Measurements from ENCODE around the gene ERMP1. TPM values are rescaled to one million over a fixed set of nuclear protein-coding genes. Genes with fewer than 3 reads are reported as not detected.

ERMP1 gene
- polyA plus RNA-seq, 2 donors = 9.9 to 12.5 TPM

- H3K9me3 ChIP-seq (ENCODE audit: control insufficient read depth in 2 of 2, insufficient read depth in 1 of 2, low read depth in 1 of 2, low read length in 1 of 2) = no peaks in the 10 kb centered on the region
- 30 to 47% methylated on average over 8 of the region's 8 CpGs for WGBS, 2 donors
- no peaks in the 10 kb centered on the region for H3K36me3 ChIP-seq (ENCODE audit: control insufficient read depth in 2 of 2, insufficient read depth in 2 of 2, low read length in 1 of 2)
- no peak overlapping the region for H3K4me3 ChIP-seq (ENCODE audit: low read depth in 1 of 2, low read length in 2 of 2)
- no peaks in the 10 kb centered on the region for H3K27me3 ChIP-seq (ENCODE audit: control insufficient read depth in 1 of 2, insufficient read depth in 2 of 2, low read length in 2 of 2)
- peaks cover 3 to 4% of the 10 kb centered on the region in 2 donors for H3K4me1 ChIP-seq (ENCODE audit: control insufficient read depth in 2 of 2, insufficient read depth in 2 of 2, low read length in 1 of 2)
- no peak overlapping the region for H3K27ac ChIP-seq (ENCODE audit: low read depth in 2 of 2, low read length in 1 of 2)
These were observed 11.0 kb upstream of the ERMP1 start for GRCh38 chr9:5843794-5844471.

GRCh38 chr9:5842929-5843793 lies 10.2 kb upstream of the ERMP1 start:
- no peak overlapping the region for H3K27ac ChIP-seq (ENCODE audit: low read depth in 2 of 2, low read length in 1 of 2)
- 63 to 68% methylated on average over 5 of the region's 5 CpGs for WGBS, 2 donors
- no peaks in the 10 kb centered on the region for H3K36me3 ChIP-seq (ENCODE audit: control insufficient read depth in 2 of 2, insufficient read depth in 2 of 2, low read length in 1 of 2)
- peaks cover 3 to 4% of the 10 kb centered on the region in 2 donors for H3K4me1 ChIP-seq (ENCODE audit: control insufficient read depth in 2 of 2, insufficient read depth in 2 of 2, low read length in 1 of 2)
- no peaks in the 10 kb centered on the region for H3K9me3 ChIP-seq (ENCODE audit: control insufficient read depth in 2 of 2, insufficient read depth in 1 of 2, low read depth in 1 of 2, low read length in 1 of 2)
- H3K27me3 ChIP-seq (ENCODE audit: control insufficient read depth in 1 of 2, insufficient read depth in 2 of 2, low read length in 2 of 2) = no peaks in the 10 kb centered on the region
- no peak overlapping the region for H3K4me3 ChIP-seq (ENCODE audit: low read depth in 1 of 2, low read length in 2 of 2)

GRCh38 chr9:5841771-5842573 lies 9.1 kb upstream of the ERMP1 start:
- Histone ChIP-seq H3K27ac (ENCODE audit: low read depth in 2 of 2, low read length in 1 of 2) (no peak overlapping the region), H3K4me1 (ENCODE audit: control insufficient read depth in 2 of 2, insufficient read depth in 2 of 2, low read length in 1 of 2) (peaks cover 3 to 4% of the 10 kb centered on the region in 2 donors), H3K27me3 (ENCODE audit: control insufficient read depth in 1 of 2, insufficient read depth in 2 of 2, low read length in 2 of 2) (no peaks in the 10 kb centered on the region), H3K4me3 (ENCODE audit: low read depth in 1 of 2, low read length in 2 of 2) (no peak overlapping the region), H3K9me3 (ENCODE audit: control insufficient read depth in 2 of 2, insufficient read depth in 1 of 2, low read depth in 1 of 2, low read length in 1 of 2) (no peaks in the 10 kb centered on the region), H3K36me3 (ENCODE audit: control insufficient read depth in 2 of 2, insufficient read depth in 2 of 2, low read length in 1 of 2) (no peaks in the 10 kb centered on the region)
- WGBS, 2 donors = 80 to 83% methylated on average over 12 of the region's 12 CpGs

GRCh38 chr9:5840788-5841187 lies 7.9 kb upstream of the ERMP1 start:
- Histone ChIP-seq H3K27ac (ENCODE audit: low read depth in 2 of 2, low read length in 1 of 2) (no peak overlapping the region), H3K9me3 (ENCODE audit: control insufficient read depth in 2 of 2, insufficient read depth in 1 of 2, low read depth in 1 of 2, low read length in 1 of 2) (no peaks in the 10 kb centered on the region), H3K27me3 (ENCODE audit: control insufficient read depth in 1 of 2, insufficient read depth in 2 of 2, low read length in 2 of 2) (no peaks in the 10 kb centered on the region), H3K36me3 (ENCODE audit: control insufficient read depth in 2 of 2, insufficient read depth in 2 of 2, low read length in 1 of 2) (no peaks in the 10 kb centered on the region), H3K4me1 (ENCODE audit: control insufficient read depth in 2 of 2, insufficient read depth in 2 of 2, low read length in 1 of 2) (peaks cover 3 to 4% of the 10 kb centered on the region in 2 donors), H3K4me3 (ENCODE audit: low read depth in 1 of 2, low read length in 2 of 2) (no peak overlapping the region)
- WGBS, 2 donors = 77 to 89% methylated on average over 3 of the region's 3 CpGs

GRCh38 chr9:5839572-5839902 lies 6.6 kb upstream of the ERMP1 start:
- Histone ChIP-seq H3K4me3 (ENCODE audit: low read depth in 1 of 2, low read length in 2 of 2) (no peak overlapping the region), H3K4me1 (ENCODE audit: control insufficient read depth in 2 of 2, insufficient read depth in 2 of 2, low read length in 1 of 2) (peaks cover 3 to 4% of the 10 kb centered on the region in 2 donors), H3K36me3 (ENCODE audit: control insufficient read depth in 2 of 2, insufficient read depth in 2 of 2, low read length in 1 of 2) (no peaks in the 10 kb centered on the region), H3K9me3 (ENCODE audit: control insufficient read depth in 2 of 2, insufficient read depth in 1 of 2, low read depth in 1 of 2, low read length in 1 of 2) (no peaks in the 10 kb centered on the region), H3K27ac (ENCODE audit: low read depth in 2 of 2, low read length in 1 of 2) (peak overlapping the region; percentile 65 to 83), H3K27me3 (ENCODE audit: control insufficient read depth in 1 of 2, insufficient read depth in 2 of 2, low read length in 2 of 2) (no peaks in the 10 kb centered on the region)
- 65 to 79% methylated on average over 4 of the region's 4 CpGs for WGBS, 2 donors

GRCh38 chr9:5838884-5839571 lies 6.1 kb upstream of the ERMP1 start:
- 35 to 38% methylated on average over 2 of the region's 2 CpGs for WGBS, 2 donors
- peak overlapping the region in 1 of 2 donors; percentile 83 for H3K27ac ChIP-seq (ENCODE audit: low read depth in 2 of 2, low read length in 1 of 2)
- H3K4me3 ChIP-seq (ENCODE audit: low read depth in 1 of 2, low read length in 2 of 2) = no peak overlapping the region
- H3K9me3 ChIP-seq (ENCODE audit: control insufficient read depth in 2 of 2, insufficient read depth in 1 of 2, low read depth in 1 of 2, low read length in 1 of 2) = no peaks in the 10 kb centered on the region
- no peaks in the 10 kb centered on the region for H3K27me3 ChIP-seq (ENCODE audit: control insufficient read depth in 1 of 2, insufficient read depth in 2 of 2, low read length in 2 of 2)
- peaks cover 3 to 4% of the 10 kb centered on the region in 2 donors for H3K4me1 ChIP-seq (ENCODE audit: control insufficient read depth in 2 of 2, insufficient read depth in 2 of 2, low read length in 1 of 2)
- no peaks in the 10 kb centered on the region for H3K36me3 ChIP-seq (ENCODE audit: control insufficient read depth in 2 of 2, insufficient read depth in 2 of 2, low read length in 1 of 2)

GRCh38 chr9:5835808-5836207 lies 2.9 kb upstream of the ERMP1 start:
- Histone ChIP-seq H3K27me3 (ENCODE audit: control insufficient read depth in 1 of 2, insufficient read depth in 2 of 2, low read length in 2 of 2) (no peaks in the 10 kb centered on the region), H3K9me3 (ENCODE audit: control insufficient read depth in 2 of 2, insufficient read depth in 1 of 2, low read depth in 1 of 2, low read length in 1 of 2) (no peaks in the 10 kb centered on the region), H3K36me3 (ENCODE audit: control insufficient read depth in 2 of 2, insufficient read depth in 2 of 2, low read length in 1 of 2) (no peaks in the 10 kb centered on the region), H3K27ac (ENCODE audit: low read depth in 2 of 2, low read length in 1 of 2) (no peak overlapping the region), H3K4me1 (ENCODE audit: control insufficient read depth in 2 of 2, insufficient read depth in 2 of 2, low read length in 1 of 2) (peaks cover 2 to 3% of the 10 kb centered on the region in 2 donors), H3K4me3 (ENCODE audit: low read depth in 1 of 2, low read length in 2 of 2) (no peak overlapping the region)
- 65 to 85% methylated on average over 1 of the region's 1 CpG for WGBS, 2 donors

- no peaks in the 10 kb centered on the region for H3K4me1 ChIP-seq (ENCODE audit: control insufficient read depth in 2 of 2, insufficient read depth in 2 of 2, low read length in 1 of 2)
- no peaks in the 10 kb centered on the region for H3K9me3 ChIP-seq (ENCODE audit: control insufficient read depth in 2 of 2, insufficient read depth in 1 of 2, low read depth in 1 of 2, low read length in 1 of 2)
- 79 to 83% methylated on average over 1 of the region's 1 CpG for WGBS, 2 donors
- no peak overlapping the region for H3K27ac ChIP-seq (ENCODE audit: low read depth in 2 of 2, low read length in 1 of 2)
- no peaks in the 10 kb centered on the region for H3K36me3 ChIP-seq (ENCODE audit: control insufficient read depth in 2 of 2, insufficient read depth in 2 of 2, low read length in 1 of 2)
- H3K4me3 ChIP-seq (ENCODE audit: low read depth in 1 of 2, low read length in 2 of 2) = no peak overlapping the region
- no peaks in the 10 kb centered on the region for H3K27me3 ChIP-seq (ENCODE audit: control insufficient read depth in 1 of 2, insufficient read depth in 2 of 2, low read length in 2 of 2)
These were observed 1.3 kb upstream of the ERMP1 start for GRCh38 chr9:5834214-5834613.

GRCh38 chr9:5832071-5832537 lies 813 bp downstream of the ERMP1 start:
- Histone ChIP-seq H3K27ac (ENCODE audit: low read depth in 2 of 2, low read length in 1 of 2) (peak overlapping the region in 1 of 2 donors; percentile 82), H3K4me1 (ENCODE audit: control insufficient read depth in 2 of 2, insufficient read depth in 2 of 2, low read length in 1 of 2) (no peaks in the 10 kb centered on the region)

More at GRCh38 chr9:5832071-5832537, 813 bp downstream of the ERMP1 start:
- H3K9me3 ChIP-seq (ENCODE audit: control insufficient read depth in 2 of 2, insufficient read depth in 1 of 2, low read depth in 1 of 2, low read length in 1 of 2) = no peaks in the 10 kb centered on the region
- H3K27me3 ChIP-seq (ENCODE audit: control insufficient read depth in 1 of 2, insufficient read depth in 2 of 2, low read length in 2 of 2) = no peaks in the 10 kb centered on the region
- H3K36me3 ChIP-seq (ENCODE audit: control insufficient read depth in 2 of 2, insufficient read depth in 2 of 2, low read length in 1 of 2) = peaks cover 0 to 3% of the 10 kb centered on the region in 2 donors
- 5 to 6% methylated on average over 9 of the region's 9 CpGs for WGBS, 2 donors
- H3K4me3 ChIP-seq (ENCODE audit: low read depth in 1 of 2, low read length in 2 of 2) = peak overlapping the region; percentile 59 to 78
